NCI-H1417 treated with DMSO at 0.1 percent for 48 hours (cell line): ENCODE measurements around the gene RGS17.
A peak's percentile ranks its signal among the peaks of the same experiment; 100 is the strongest.
"Not testable (repeated sequence)": the region's sequence is repeated elsewhere in the genome, so short reads cannot be mapped to it uniquely, and the experiment has no call there.

Source experiments
- DNase-seq: peaks from one replicate; lab custom pipeline; 2025; lab: John Stamatoyannopoulos, UW

Gene RGS17

DNA sequence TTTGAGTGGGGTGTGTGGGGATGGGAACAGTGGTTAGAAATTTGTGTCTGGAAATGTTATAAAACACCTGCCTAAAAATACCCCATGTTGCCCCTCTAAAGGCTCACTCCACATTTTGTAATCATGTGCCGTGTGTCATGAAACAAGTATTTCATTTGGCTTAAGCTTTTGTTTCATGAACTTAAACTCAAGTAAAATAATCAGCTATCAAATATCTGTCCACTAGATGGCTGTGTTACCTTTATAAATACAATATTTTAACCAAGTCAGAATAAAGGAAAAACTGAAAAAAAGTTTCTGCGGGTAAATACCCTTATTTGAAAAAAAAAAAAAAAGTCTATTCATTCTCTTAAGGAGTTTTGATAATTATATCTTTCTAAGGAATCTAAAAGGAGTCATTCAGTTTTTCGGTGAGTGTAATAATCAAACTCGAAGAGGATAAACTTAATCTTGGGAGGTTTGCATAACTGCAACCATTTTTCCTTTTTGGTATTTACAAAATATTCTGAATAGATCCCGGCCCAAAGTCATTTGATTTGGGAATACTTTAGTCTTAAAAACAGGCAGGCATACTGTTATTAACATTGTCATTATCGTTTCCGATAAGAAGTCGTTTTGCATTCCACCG lies 98.7 kb downstream of the RGS17 start:
- no peak for DNase-seq

DNA sequence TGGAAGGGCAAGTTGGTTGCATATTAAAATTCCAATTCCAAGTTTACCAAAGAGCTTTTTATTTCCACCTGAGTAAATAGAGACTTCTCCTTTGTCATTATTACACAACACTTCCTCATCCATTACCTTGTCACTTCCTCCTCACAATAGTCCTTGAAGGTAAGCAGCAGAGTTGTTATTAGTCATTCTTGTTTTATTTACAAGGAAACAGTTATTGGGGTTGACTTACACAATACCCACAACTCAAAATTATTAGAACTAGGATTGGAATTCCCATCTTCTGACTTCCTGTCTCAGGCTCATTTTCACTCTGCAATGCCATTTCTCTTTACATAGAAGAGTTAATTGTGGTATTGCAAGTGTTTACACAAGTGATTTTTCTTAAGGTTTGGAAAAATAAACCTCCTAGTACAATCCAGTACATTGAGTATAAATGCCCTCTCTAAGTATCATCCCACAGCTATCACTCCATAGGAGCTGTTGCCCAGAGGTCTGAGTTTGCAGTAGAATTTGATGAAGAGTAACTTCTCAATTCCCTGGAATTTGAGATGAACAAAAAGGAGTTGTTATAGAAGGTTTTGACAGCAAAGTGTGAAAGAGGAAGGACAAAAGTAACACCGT lies 99.6 kb downstream of the RGS17 start:
- DNase-seq = no peak

DNA sequence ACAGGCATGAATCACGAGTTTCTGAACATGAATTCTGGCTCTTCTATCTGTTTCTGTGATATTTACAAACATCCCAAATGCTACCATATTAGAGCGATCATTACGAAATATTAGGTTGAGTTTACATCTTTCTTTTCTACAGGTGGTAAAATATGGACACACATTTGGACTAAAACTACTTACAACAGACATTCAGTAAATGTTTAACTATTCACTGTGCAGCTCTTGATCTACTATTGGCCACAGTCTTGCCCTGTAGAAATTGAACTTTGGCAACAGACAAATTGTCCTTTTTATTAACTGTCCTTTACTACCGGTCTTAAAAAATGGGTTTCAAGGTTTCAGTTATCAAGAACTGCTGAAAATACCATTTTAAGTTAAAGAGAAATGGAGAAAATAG lies 102.1 kb downstream of the RGS17 start:
- no peak for DNase-seq

DNA sequence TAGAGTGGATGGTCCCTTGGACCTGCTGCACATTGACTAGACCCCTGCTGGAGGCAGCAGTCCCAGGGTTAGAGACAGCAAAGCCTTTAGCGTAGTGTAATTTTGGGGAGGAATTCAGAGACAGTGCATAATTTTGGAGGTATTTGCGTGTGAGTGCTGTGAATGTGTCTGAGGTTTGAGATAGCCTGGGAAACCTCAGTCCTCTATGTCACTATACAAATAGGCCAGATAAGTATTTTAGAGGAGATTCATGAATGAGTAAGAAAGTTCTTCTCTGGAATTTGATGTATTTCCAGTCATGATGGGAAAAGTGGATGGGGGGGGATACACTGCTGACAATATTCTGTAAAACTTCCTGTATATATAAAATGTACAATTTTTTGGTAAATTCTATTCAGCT lies 102.8 kb downstream of the RGS17 start:
- DNase-seq = no peak

DNA sequence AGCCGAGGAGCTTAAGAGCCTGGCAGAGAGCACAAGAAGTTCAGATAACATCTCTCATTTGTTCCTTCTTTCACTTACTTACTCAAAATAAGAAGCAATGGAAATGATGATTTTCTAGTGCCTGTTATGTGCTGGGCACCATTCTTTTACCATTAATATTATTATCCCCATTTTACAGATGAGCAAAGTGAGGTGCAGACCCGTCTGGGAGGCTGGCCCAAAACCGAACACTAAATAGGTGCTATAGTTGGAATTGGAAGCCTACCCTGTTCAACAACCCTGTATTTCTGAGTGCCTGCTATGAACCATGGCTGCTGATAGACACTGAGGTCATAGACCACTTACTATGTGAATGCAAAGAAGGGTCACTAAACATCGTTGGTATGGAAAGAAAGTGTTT lies 103.6 kb downstream of the RGS17 start:
- DNase-seq = no peak

DNA sequence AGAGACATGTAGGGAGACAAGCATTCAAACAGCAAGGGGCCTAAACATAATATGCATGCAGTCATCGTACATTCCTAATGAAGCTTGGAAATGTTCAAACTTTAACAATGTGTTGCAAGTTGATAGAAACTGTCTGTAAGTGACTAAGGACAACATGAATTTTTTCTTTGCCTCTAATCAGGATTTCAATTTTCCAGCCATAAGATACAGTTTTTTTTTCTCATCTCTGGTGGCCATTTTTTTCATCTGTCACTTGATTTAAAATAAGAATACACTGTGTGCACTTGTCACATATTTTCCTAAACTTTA lies 106.4 kb downstream of the RGS17 start:
- no peak for DNase-seq

DNA sequence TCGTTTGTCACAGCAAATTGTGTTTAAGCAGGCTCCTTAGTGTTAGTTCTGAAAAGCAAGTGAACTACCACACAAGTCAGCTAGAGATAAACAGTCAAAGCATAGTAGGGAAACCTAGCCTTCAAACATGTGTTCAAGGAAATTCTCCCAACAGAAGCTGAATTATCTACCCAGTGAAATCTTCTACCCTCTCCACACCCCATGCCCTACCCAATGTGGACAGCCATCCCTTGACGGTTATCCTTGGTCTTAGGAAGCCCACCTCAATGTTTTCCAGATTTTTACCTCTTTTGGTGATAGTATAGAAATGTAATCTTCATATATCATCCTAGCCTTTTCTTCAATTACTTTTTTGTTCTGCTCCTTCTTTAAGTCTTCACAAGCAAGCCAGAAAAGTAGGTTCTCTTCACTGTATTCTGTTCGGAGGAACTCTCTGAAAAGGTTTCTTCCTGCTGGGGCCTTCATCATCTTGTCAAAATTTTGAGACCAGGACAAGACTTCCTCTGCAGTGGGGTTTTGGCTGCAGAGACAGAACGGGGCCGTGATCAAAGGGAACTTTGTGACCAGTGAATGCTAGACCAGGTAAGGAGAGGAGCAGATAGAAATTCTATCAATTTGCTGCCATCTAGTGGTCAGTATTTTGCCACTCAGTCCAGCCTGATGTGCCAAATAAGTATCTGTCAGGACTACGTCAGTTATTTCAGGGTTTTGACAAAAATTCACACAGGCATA lies 106.9 kb downstream of the RGS17 start:
- DNase-seq = peak; percentile 11

DNA sequence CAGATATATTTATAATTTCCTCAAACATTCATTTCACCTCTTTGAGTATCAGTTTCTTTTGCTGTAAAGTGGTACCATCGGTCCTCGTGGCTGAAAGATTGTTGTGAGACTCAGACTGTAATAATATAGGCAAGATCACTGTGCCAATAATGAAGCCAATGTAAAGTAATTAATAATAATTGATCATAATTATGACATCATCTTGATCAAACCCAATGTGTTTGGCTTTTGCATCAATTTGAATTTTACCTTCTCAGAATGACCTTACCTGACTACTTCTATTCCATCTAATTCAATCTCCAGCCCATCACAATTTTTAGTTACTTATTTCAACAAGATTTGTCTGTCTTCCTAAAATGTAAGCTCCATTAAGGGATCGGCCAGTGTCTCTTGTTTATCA lies 112.7 kb downstream of the RGS17 start:
- no peak for DNase-seq

DNA sequence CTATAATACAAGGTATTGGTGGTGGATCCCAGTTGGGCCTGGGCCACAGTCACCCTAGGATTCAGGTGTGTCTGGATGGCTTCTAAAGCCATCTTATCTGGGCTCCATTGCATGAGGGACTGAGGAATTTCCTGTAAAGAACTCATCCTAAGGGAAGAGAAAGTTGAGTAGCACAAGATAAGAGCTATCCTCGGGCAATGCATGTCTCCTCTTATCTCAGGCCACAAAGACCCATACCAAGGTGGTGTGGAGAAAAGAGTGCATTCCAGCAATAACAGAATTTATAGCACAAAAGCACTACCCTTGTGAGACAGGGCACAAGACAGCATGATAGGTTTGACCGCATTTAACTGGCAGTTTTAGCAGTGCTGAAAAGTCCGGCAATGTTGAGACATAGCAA lies 114.2 kb downstream of the RGS17 start:
- no peak for DNase-seq

DNA sequence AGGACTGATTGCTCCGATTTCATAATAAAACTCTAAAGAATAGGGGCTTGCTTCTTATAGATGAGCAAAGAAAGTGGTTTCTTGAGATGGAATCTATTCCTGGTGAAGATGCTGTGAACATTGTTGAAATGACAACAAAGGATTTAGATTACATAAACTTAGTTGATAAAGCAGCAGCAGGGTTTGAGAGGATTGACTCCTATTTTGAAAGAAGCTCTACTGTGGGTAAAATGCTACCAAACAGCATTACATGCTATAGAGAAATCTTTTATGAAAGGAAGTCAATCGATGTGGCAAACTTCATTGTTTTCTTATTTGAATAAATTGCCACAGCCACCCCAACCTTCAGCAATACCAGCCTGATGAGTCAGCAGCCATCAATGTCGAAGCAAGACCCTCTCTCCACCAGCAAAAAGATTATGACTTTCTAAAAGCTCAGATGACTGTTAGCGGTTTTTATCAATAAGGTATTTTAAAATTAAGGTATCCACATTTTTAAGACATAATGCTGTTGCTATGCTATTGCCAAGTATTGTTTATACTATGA lies 115.9 kb downstream of the RGS17 start:
- DNase-seq = no peak

DNA sequence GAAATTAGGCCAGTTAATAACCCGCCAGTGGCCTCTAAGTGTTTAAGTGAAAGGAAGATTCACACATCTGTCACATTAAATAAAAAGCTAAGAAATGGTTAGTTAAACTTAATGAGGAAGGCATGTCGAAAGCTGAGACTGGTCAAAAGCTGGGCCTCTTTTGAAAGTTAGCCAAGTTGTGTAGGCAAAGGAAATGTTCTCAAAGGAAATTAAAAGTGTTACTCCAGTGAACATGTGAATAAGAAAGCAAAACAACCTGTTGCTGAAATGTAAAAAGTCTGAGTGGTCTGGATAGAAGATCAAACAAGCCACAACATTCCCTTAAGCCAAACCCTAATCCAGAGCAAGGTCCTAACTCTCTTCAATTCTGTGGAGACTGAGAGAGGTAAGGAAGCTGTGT lies 117.6 kb downstream of the RGS17 start:
- no peak for DNase-seq

DNA sequence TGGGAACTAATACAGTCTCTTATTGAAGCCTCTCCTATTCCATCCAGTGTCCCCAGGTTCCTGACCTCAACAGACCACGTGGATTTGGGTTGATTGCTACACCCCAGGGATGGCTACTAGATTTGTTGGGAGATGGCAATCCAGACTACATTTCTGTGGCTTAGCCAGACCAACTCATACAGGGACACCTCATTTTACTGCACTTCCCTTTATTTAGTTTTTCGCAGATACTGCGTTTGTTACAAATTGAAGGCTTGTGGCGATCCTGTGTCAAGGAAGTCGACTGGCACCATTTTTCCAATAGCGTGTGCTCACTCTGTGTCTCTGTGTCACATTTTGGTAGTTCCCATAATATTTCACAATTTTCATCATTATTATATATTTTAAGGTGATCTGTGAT lies 118.2 kb downstream of the RGS17 start:
- DNase-seq = no peak

DNA sequence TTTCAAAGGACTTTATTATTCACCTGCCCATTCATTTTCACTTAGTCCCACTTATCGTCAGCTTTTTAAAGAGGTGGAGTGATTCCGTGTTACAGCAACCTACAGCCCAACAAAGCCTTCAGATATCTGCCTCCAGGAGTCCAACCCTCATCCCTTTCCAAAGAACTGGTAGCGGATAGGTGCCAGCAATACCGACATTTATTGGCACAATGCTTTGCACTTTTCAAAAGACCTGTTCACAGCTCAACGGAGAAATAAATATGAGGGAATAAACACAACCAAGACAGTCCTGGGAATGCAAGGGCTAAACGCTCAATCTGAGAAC lies 127.8 kb downstream of the RGS17 start:
- DNase-seq = no peak

DNA sequence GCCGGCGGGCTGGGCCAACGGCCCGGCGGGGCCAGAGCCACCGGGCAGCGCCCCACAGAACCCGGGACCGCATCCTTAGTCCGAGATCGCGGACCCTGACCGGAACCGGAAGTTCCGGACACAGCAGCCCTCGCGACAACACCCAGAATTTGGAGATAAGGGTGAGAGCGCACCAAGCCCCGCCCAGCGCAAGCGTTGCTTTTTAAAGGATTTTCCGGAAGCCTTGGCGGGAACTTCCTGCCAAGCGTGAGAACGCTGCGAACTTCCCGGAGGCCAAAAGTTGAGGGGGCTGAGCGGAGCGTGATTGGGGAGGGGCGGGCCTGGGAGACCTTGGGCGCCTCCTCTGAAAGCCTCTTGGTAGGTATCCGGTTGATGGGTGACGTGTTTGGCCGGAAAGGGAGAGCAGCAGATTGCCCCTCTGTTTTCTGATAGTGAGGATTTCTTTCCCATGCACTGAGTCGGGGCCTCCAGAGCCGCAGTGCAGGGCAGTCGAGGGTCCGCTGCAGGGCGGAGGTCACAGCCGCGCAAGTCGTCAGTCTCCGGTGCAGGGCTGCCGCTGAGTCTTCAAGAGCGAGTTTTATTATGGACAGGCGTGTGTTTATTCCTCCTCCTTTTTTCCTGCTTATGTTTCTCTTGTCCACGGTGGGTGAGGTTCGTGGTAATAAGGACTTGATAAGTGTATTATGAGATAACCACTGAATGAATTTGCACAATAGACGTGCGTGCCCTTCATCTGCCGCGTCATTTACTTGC lies 128.3 kb downstream of the RGS17 start, which contains the start of gene MTRF1L:
TSS of gene MTRF1L (minus strand) at position 97 of the 753 bp plus-strand sequence. CDS start at position 73, 24 bp downstream.
- peak; percentile 73 for DNase-seq

DNA sequence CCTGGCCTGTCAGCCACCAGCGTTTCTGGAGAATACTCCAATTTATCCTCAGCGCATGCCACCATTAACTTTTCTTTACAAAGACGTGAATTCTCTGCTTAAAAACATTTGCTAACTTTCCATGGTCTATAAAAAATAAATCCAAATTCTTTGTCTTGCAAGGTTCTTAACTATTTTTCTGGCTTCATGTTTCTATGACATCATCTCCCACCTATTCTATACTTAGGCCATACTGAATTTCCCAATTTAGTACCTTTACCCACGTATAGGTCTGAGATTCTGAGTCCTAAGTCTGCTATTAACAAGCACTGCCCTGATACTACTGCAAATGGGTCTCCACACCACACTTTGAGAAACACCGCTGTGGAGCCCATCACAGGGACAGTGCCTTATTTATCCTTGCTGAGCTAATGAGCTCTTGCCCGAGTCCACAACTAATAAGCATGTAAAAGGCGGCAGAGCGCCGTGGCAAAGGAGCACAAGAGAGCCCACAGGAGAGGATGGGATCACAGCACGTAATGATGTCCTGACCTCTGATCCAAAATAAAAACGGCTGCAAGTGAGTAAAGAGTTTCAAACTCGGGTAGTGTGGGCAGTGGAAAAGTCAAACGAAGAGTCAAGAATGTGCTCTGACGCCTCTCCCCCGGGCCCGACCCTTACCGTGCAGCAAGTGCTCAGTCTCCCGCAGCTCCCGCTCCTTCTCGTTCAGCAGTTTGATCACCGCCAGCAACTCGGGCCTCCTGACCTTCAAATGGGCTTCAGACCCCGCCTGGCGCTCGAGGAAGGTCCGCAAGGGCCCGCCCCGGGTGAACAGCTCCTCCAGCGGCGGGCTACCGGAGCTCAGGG lies 129.1 kb downstream of the RGS17 start:
- no peak for DNase-seq

DNA sequence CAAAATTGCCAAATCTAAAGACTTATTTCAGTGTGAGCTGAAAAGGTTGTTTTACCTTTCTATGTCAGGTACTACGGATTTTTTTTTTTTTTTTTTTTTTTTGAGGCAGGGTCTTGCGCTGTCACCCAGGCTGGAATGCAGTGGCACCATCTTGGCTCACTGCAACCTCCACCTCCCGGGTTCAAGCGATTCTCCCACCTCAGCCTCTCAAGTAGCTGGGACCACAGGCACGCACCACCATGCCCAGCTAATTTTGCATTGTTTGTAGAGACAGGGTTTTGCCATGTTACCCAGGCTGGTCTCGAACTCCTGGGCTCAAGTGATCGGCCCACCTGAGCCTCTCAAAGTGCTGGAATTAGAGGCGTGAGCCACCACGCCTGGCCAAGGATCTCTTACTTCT lies 130.3 kb downstream of the RGS17 start:
- DNase-seq = not testable (repeated sequence)

DNA sequence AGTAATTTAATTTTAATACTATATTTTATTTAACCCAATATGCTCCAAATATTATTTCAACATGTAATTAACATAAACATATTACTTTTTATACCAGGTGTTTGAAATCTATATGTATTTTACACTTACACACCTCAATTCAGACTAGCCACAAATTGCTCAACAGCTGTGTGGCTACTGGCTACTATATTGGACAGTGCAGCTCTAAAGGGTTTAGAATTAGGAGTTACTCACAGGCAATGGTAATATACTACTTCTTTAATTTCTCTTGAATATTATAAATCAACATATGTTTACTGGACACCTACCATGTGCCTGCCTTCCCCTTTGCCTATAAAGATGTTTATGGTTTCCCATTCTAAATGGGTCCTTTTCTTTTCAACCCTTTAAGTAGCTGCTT lies 130.8 kb downstream of the RGS17 start:
- no peak for DNase-seq

DNA sequence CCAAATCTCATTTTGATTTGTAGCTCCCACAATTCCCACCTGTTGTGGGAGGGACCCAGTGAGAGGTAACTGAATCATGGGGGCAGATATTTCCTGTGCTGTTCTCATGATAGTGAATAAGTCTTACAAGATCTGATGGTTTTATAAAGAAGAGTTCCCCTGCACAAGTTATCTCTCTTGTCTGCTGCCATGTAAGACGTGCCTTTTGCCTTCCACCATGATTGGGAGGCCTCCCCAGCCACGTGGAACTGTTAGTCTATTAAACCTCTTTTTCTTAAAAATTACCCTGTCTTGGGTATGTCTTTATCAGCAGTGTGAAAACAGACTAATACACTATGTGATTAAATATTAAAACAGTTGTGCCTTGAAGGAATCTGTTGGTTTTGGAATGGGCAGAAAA lies 131.5 kb downstream of the RGS17 start:
- DNase-seq = not testable (repeated sequence)

DNA sequence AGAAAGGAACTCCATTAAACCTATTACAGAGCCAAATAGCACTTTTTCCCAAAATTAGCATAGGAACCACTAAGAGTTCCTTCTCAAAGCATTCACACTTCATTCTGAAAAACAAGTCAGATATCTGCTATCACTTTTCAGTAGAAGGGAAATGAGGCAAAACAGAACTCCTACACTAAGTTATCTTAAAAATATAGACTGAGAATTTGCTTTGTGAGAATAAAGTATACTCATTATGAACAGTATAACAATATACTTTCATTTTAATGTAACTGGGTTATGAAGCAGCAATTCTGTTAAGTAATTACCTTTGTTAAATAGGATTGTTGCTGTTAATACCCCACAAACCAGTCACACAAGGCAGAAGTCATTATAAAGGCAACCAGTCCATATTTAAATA lies 137.2 kb downstream of the RGS17 start:
- no peak for DNase-seq

DNA sequence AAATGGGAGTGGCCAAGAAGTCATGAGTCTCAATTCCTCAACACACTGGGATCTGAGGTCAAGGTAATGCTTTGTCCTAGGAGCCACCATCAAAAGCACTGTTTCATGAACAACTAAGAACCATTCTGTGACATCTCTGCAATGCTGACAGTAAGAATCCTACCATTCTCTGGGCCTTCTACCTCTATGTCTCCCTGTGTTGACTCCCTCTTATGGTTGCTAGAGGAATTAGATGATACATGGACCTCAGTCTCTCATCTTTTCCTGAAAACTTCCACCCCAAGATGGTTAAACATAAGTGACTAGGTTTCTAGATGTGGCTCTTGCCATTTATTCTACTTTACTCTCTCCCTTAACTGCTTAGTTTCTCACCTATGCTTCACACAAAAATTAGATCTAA lies 137.7 kb downstream of the RGS17 start:
- DNase-seq = no peak

DNA sequence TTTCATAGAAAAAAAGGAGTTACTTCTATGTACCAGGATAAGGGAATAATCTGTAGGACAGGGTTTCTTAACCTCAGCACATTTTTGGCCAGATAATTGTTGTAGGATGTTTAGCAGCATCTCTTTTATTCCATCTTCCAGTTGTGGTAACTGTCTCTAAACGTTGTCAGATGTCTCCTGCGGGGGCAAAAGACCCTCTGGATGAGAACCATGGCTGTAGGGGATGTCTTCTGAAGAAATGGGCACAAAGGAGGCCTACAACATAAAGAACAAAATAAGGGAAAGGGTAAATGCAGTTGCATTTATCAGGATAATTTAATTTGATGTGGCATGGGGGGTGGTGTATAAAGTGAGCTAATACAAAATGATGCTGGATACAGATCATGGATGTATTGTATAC lies 144.1 kb downstream of the RGS17 start:
- no peak for DNase-seq

DNA sequence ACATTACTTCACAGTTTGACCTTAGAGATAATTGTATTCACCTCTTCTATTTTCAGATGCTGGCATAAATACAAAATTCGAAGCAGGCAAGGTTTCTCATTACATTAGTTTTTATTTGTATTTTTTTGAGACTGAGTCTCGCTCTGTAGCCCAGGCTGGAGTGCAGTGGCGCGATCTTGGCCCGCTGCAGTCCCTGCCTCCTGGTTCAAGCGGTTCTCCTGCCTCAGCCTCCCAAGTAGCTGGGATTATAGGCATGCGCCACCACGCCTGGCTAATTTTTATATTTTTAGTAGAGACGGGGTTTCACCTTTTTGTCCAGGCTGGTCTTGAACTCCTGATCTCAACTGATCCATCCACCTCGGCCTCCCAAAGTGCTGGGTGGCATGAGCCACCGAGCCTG lies 145.8 kb downstream of the RGS17 start:
- DNase-seq = not testable (repeated sequence)
